ENCODE measurements around the gene ARNT2.

Gene ARNT2

DNA sequence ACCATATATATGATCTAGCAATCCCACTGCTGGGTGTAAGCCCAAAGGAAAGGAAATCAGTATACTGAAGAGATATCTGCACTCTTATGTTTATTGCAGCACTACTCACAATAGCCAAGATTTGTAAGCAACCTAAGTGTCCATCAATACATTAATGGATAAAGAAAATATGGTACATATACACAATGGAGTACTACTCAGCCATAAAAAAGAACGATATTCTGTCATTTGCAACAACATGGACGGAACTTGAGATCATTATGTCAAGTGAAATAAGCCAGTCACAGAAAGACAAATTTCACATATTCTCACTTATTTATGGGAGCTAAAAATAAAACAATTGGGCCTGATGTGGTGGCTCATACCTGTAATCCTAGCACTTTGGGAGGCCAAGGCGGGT is 21.9 kb upstream of the ARNT2 start:
- H3K9me3 ChIP-seq (replicated peaks in 1 of 2; ENCODE audit: control insufficient read depth in 2 of 2, insufficient read depth in 1 of 2, low read depth in 1 of 2, low read length in 2 of 2): no peaks in the 10 kb centered on the region
- H3K23ac ChIP-seq (ENCODE audit: low read depth, low read length, poor library complexity): no peak overlapping the region
- H3K27ac ChIP-seq (replicated peaks; ENCODE audit: low read length): no peak overlapping the region
- H3K4me1 ChIP-seq (ENCODE audit: control insufficient read depth in 2 of 2, insufficient read depth in 1 of 2, low read depth in 1 of 2, low read length in 2 of 2): peaks cover 17 to 21% of the 10 kb centered on the region in 2 donors
- H2BK12ac ChIP-seq (ENCODE audit: low read length): no peak overlapping the region
- no peak overlapping the region for H4K91ac ChIP-seq (ENCODE audit: low read depth, low read length, poor library complexity)
- H3K9ac ChIP-seq (ENCODE audit: low read depth, low read length, poor library complexity): no peak overlapping the region
- no peak for DNase-seq (ENCODE audit: low spot score)
- no CpG with 5 or more reads among the region's 3 CpGs for WGBS, 2 donors (ENCODE audit: extremely low coverage in 2 of 2, insufficient read length in 2 of 2, insufficient replicate concordance in 1 of 2)
- no peak overlapping the region for H2BK15ac ChIP-seq (ENCODE audit: low read length)
- H3K18ac ChIP-seq (ENCODE audit: low read length): no peak overlapping the region
- no peaks in the 10 kb centered on the region for H3K79me1 ChIP-seq (ENCODE audit: low read depth, low read length)
- H3K27me3 ChIP-seq (ENCODE audit: control insufficient read depth in 3 of 3, insufficient read depth in 3 of 3, low read depth in 1 of 3, low read length in 3 of 3): no peaks in the 10 kb centered on the region
- no peak overlapping the region for H2AFZ ChIP-seq (ENCODE audit: low read length)
- no peaks in the 10 kb centered on the region for H3K36me3 ChIP-seq (replicated peaks in 1 of 2; ENCODE audit: control insufficient read depth in 2 of 2, insufficient read depth in 2 of 2, low read length in 2 of 2)
- no peak overlapping the region for H3K4me3 ChIP-seq (ENCODE audit: low read length in 2 of 2)
- H3K14ac ChIP-seq (ENCODE audit: low read length): no peak overlapping the region
- H3K4me2 ChIP-seq (ENCODE audit: insufficient read depth, low read length, poor library complexity, severe bottlenecking): no peak overlapping the region
- H2BK5ac ChIP-seq (ENCODE audit: low read length): no peak overlapping the region
- H2AK5ac ChIP-seq (ENCODE audit: low read depth, low read length): no peak overlapping the region
- no peak overlapping the region for H4K8ac ChIP-seq (ENCODE audit: low read depth, low read length)
- H3K4ac ChIP-seq (ENCODE audit: low read length): no peak overlapping the region
- no peak overlapping the region for H2BK120ac ChIP-seq (ENCODE audit: low read depth, low read length)

- no peak overlapping the region for H2BK5ac ChIP-seq (ENCODE audit: low read length)
- DNase-seq (ENCODE audit: low spot score): no peak
- no peak overlapping the region for H2AK5ac ChIP-seq (ENCODE audit: low read depth, low read length)
- H3K4me1 ChIP-seq (ENCODE audit: control insufficient read depth in 2 of 2, insufficient read depth in 1 of 2, low read depth in 1 of 2, low read length in 2 of 2): peaks cover 17 to 21% of the 10 kb centered on the region in 2 donors
- H3K14ac ChIP-seq (ENCODE audit: low read length): no peak overlapping the region
- no peak overlapping the region for H2BK120ac ChIP-seq (ENCODE audit: low read depth, low read length)
- no CpG with 5 or more reads among the region's 3 CpGs for WGBS, 2 donors (ENCODE audit: extremely low coverage in 2 of 2, insufficient read length in 2 of 2, insufficient replicate concordance in 1 of 2)
- H3K9ac ChIP-seq (ENCODE audit: low read depth, low read length, poor library complexity): no peak overlapping the region
- no peak overlapping the region for H4K91ac ChIP-seq (ENCODE audit: low read depth, low read length, poor library complexity)
- H3K27me3 ChIP-seq (ENCODE audit: control insufficient read depth in 3 of 3, insufficient read depth in 3 of 3, low read depth in 1 of 3, low read length in 3 of 3): no peaks in the 10 kb centered on the region
- no peak overlapping the region for H3K18ac ChIP-seq (ENCODE audit: low read length)
- no peak overlapping the region for H2AFZ ChIP-seq (ENCODE audit: low read length)
- H3K23ac ChIP-seq (ENCODE audit: low read depth, low read length, poor library complexity): no peak overlapping the region
- H3K9me3 ChIP-seq (replicated peaks in 1 of 2; ENCODE audit: control insufficient read depth in 2 of 2, insufficient read depth in 1 of 2, low read depth in 1 of 2, low read length in 2 of 2): no peaks in the 10 kb centered on the region
- H2BK12ac ChIP-seq (ENCODE audit: low read length): no peak overlapping the region
- H4K8ac ChIP-seq (ENCODE audit: low read depth, low read length): no peak overlapping the region
- no peaks in the 10 kb centered on the region for H3K79me1 ChIP-seq (ENCODE audit: low read depth, low read length)
- H3K4me2 ChIP-seq (ENCODE audit: insufficient read depth, low read length, poor library complexity, severe bottlenecking): no peak overlapping the region
- no peaks in the 10 kb centered on the region for H3K36me3 ChIP-seq (replicated peaks in 1 of 2; ENCODE audit: control insufficient read depth in 2 of 2, insufficient read depth in 2 of 2, low read length in 2 of 2)
- no peak overlapping the region for H3K27ac ChIP-seq (replicated peaks; ENCODE audit: low read length)
- H3K4me3 ChIP-seq (ENCODE audit: low read length in 2 of 2): no peak overlapping the region
- no peak overlapping the region for H2BK15ac ChIP-seq (ENCODE audit: low read length)
- H3K4ac ChIP-seq (ENCODE audit: low read length): no peak overlapping the region
Observed at GRCh38 chr15:80384432-80384831, 19.8 kb upstream of the ARNT2 start.

DNA sequence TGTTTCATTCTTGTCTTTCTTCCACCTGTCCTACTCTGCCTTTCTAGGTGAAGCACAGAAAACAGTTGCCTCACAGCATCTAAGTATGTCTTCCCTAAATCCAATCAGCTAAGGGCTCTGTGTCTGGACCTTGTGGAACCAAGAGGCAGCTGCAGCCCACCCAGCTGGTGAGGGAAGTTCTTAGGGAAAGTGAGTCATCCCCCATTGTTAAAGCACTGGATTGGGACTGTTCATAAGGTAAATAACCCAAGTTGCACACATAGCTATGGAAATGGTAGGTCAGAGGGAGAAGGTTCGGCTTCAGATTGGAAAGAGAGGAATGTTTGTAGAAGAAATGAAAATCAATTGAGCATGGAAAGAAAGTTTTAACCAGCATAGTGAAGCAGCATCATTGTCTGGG is 18.0 kb upstream of the ARNT2 start:
- DNase-seq (ENCODE audit: low spot score): no peak
- no peak overlapping the region for H3K18ac ChIP-seq (ENCODE audit: low read length)
- no peak overlapping the region for H2BK15ac ChIP-seq (ENCODE audit: low read length)
- H2AK5ac ChIP-seq (ENCODE audit: low read depth, low read length): no peak overlapping the region
- H3K36me3 ChIP-seq (replicated peaks in 1 of 2; ENCODE audit: control insufficient read depth in 2 of 2, insufficient read depth in 2 of 2, low read length in 2 of 2): no peaks in the 10 kb centered on the region
- no peak overlapping the region for H3K4me3 ChIP-seq (ENCODE audit: low read length in 2 of 2)
- H3K9ac ChIP-seq (ENCODE audit: low read depth, low read length, poor library complexity): no peak overlapping the region
- no peak overlapping the region for H2BK12ac ChIP-seq (ENCODE audit: low read length)
- no CpG with 5 or more reads among the region's 1 CpG for WGBS, 2 donors (ENCODE audit: extremely low coverage in 2 of 2, insufficient read length in 2 of 2, insufficient replicate concordance in 1 of 2)
- peaks cover 9 to 13% of the 10 kb centered on the region in 2 donors for H3K4me1 ChIP-seq (ENCODE audit: control insufficient read depth in 2 of 2, insufficient read depth in 1 of 2, low read depth in 1 of 2, low read length in 2 of 2)
- no peak overlapping the region for H3K4me2 ChIP-seq (ENCODE audit: insufficient read depth, low read length, poor library complexity, severe bottlenecking)
- H3K27me3 ChIP-seq (ENCODE audit: control insufficient read depth in 3 of 3, insufficient read depth in 3 of 3, low read depth in 1 of 3, low read length in 3 of 3): no peaks in the 10 kb centered on the region
- H3K79me1 ChIP-seq (ENCODE audit: low read depth, low read length): no peaks in the 10 kb centered on the region
- no peak overlapping the region for H3K4ac ChIP-seq (ENCODE audit: low read length)
- no peak overlapping the region for H3K14ac ChIP-seq (ENCODE audit: low read length)
- H4K91ac ChIP-seq (ENCODE audit: low read depth, low read length, poor library complexity): no peak overlapping the region
- no peak overlapping the region for H3K23ac ChIP-seq (ENCODE audit: low read depth, low read length, poor library complexity)
- no peak overlapping the region for H3K27ac ChIP-seq (replicated peaks; ENCODE audit: low read length)
- H2BK120ac ChIP-seq (ENCODE audit: low read depth, low read length): no peak overlapping the region
- H2AFZ ChIP-seq (ENCODE audit: low read length): no peak overlapping the region
- no peak overlapping the region for H2BK5ac ChIP-seq (ENCODE audit: low read length)
- H3K9me3 ChIP-seq (replicated peaks in 1 of 2; ENCODE audit: control insufficient read depth in 2 of 2, insufficient read depth in 1 of 2, low read depth in 1 of 2, low read length in 2 of 2): no peaks in the 10 kb centered on the region
- H4K8ac ChIP-seq (ENCODE audit: low read depth, low read length): no peak overlapping the region

DNA sequence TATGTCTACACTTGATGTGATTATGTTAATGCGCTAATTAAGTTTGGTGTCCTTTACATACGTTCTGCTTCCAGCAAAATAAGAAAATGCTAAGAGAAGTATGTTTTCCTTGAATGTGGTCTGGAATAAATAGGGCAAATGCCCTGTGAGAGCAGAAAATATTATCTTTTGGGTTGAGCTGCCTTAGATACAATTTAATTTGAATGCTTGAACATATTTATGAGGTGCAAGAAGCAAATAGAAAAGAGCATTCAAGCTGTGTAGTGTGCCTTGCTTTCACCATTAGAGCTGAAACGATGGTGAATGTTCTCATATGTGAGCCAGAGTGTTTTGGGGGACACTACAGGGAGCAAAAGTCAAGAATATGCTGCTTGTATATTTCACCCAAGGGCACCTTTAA is 15.9 kb upstream of the ARNT2 start:
- Histone ChIP-seq H3K14ac (ENCODE audit: low read length) (no peak overlapping the region), H3K4me1 (ENCODE audit: control insufficient read depth in 2 of 2, insufficient read depth in 1 of 2, low read depth in 1 of 2, low read length in 2 of 2) (peaks cover 9 to 13% of the 10 kb centered on the region in 2 donors), H3K9ac (ENCODE audit: low read depth, low read length, poor library complexity) (no peak overlapping the region), H2AK5ac (ENCODE audit: low read depth, low read length) (no peak overlapping the region), H2BK15ac (ENCODE audit: low read length) (no peak overlapping the region), H3K4me3 (ENCODE audit: low read length in 2 of 2) (no peak overlapping the region), H2BK120ac (ENCODE audit: low read depth, low read length) (no peak overlapping the region), H3K9me3 (replicated peaks in 1 of 2; ENCODE audit: control insufficient read depth in 2 of 2, insufficient read depth in 1 of 2, low read depth in 1 of 2, low read length in 2 of 2) (no peaks in the 10 kb centered on the region), H2BK5ac (ENCODE audit: low read length) (no peak overlapping the region), H3K79me1 (ENCODE audit: low read depth, low read length) (no peaks in the 10 kb centered on the region), H2AFZ (ENCODE audit: low read length) (no peak overlapping the region), H3K18ac (ENCODE audit: low read length) (no peak overlapping the region), H3K36me3 (replicated peaks in 1 of 2; ENCODE audit: control insufficient read depth in 2 of 2, insufficient read depth in 2 of 2, low read length in 2 of 2) (no peaks in the 10 kb centered on the region), H3K23ac (ENCODE audit: low read depth, low read length, poor library complexity) (no peak overlapping the region), H4K91ac (ENCODE audit: low read depth, low read length, poor library complexity) (no peak overlapping the region), H2BK12ac (ENCODE audit: low read length) (no peak overlapping the region), H3K27ac (replicated peaks; ENCODE audit: low read length) (no peak overlapping the region), H3K4ac (ENCODE audit: low read length) (no peak overlapping the region), H4K8ac (ENCODE audit: low read depth, low read length) (no peak overlapping the region), H3K4me2 (ENCODE audit: insufficient read depth, low read length, poor library complexity, severe bottlenecking) (no peak overlapping the region), H3K27me3 (ENCODE audit: control insufficient read depth in 3 of 3, insufficient read depth in 3 of 3, low read depth in 1 of 3, low read length in 3 of 3) (no peaks in the 10 kb centered on the region)
- DNase-seq (ENCODE audit: low spot score): no peak
- no CpG with 5 or more reads among the region's 3 CpGs for WGBS, 2 donors (ENCODE audit: extremely low coverage in 2 of 2, insufficient read length in 2 of 2, insufficient replicate concordance in 1 of 2)

Data from neuronal stem cell (in vitro differentiated cells).